Measurements from ENCODE around the gene SYTL5.
"Not testable (repeated sequence)": the region's sequence is repeated elsewhere in the genome, so short reads cannot be mapped to it uniquely, and the experiment has no call there.

Gene SYTL5

GRCh38 chrX:38006291-38006690 lies at the start of gene SYTL5:
Gene SYTL5, plus strand, starts transcription at chrX:38006553. Its CDS starts 27,337 bp downstream, at chrX:38033890.
- DNase-seq: no peak

- no peak for DNase-seq
These were observed 47.7 kb upstream of the SYTL5 start for GRCh38 chrX:37958525-37959211.

GRCh38 chrX:37959212-37960021 lies 46.9 kb upstream of the SYTL5 start:
- DNase-seq: no peak

GRCh38 chrX:37961118-37961517 lies 45.2 kb upstream of the SYTL5 start:
- no peak for DNase-seq

GRCh38 chrX:37967714-37968113 lies 38.6 kb upstream of the SYTL5 start:
- no peak for DNase-seq

- no peak for DNase-seq
These were observed 30.9 kb upstream of the SYTL5 start for GRCh38 chrX:37975421-37975820.

GRCh38 chrX:37976153-37976552 lies 30.2 kb upstream of the SYTL5 start:
- DNase-seq: no peak

GRCh38 chrX:37984880-37985279 lies 21.5 kb upstream of the SYTL5 start:
- no peak for DNase-seq

- DNase-seq: no peak
These were observed 19.5 kb upstream of the SYTL5 start for GRCh38 chrX:37986893-37987292.

- no peak for DNase-seq
These were observed 17.0 kb upstream of the SYTL5 start for GRCh38 chrX:37989304-37989703.

GRCh38 chrX:37991303-37991702 lies 15.1 kb upstream of the SYTL5 start:
- not testable (repeated sequence) for DNase-seq

GRCh38 chrX:37993176-37993575 lies 13.2 kb upstream of the SYTL5 start:
- no peak for DNase-seq

- DNase-seq: no peak
These were observed 12.3 kb upstream of the SYTL5 start for GRCh38 chrX:37993837-37994619.

- DNase-seq: no peak
These were observed 10.9 kb upstream of the SYTL5 start for GRCh38 chrX:37995428-37995827.

GRCh38 chrX:37997096-37997495 lies 9.3 kb upstream of the SYTL5 start:
- no peak for DNase-seq

- DNase-seq: no peak
These were observed 7.6 kb upstream of the SYTL5 start for GRCh38 chrX:37998586-37999262.

GRCh38 chrX:38000706-38001105 lies 5.6 kb upstream of the SYTL5 start:
- DNase-seq: no peak

GRCh38 chrX:38004046-38004445 lies 2.3 kb upstream of the SYTL5 start:
- DNase-seq: no peak

- no peak for DNase-seq
These were observed 425 bp downstream of the SYTL5 start for GRCh38 chrX:38006778-38007177.

GRCh38 chrX:38008658-38009057 lies 2.3 kb downstream of the SYTL5 start:
- DNase-seq: no peak

- DNase-seq: no peak
These were observed 3.3 kb downstream of the SYTL5 start for GRCh38 chrX:38009641-38010040.

GRCh38 chrX:38018766-38019425 lies 12.5 kb downstream of the SYTL5 start:
- no peak for DNase-seq
